ENCODE measurements around the gene PPM1K. TPM values are rescaled to one million over a fixed set of nuclear protein-coding genes. Genes with fewer than 3 reads are reported as not detected.

Gene PPM1K
- total and polyA plus RNA-seq, 2 donors: 7.1 to 56.4 TPM

GRCh38 chr4:88223516-88223915 is 60.8 kb downstream of the PPM1K start:
- Histone ChIP-seq H3K36me3 (ENCODE audit: insufficient read depth) (peaks cover 1% of the 10 kb centered on the region), H3K4me1 (ENCODE audit: insufficient read depth) (no peaks in the 10 kb centered on the region), H3K27ac (ENCODE audit: low read depth) (no peak overlapping the region), H3K4me3 (ENCODE audit: low read depth, low read length) (no peak overlapping the region)
- WGBS: 99% methylated on average over 1 of the region's 1 CpG
- DNase-seq (ENCODE audit: extremely low spot score): no peak

- WGBS: 3% methylated on average over 5 of the region's 5 CpGs
- Histone ChIP-seq H3K4me3 (ENCODE audit: low read depth, low read length) (no peak overlapping the region), H3K36me3 (ENCODE audit: insufficient read depth) (no peaks in the 10 kb centered on the region), H3K4me1 (ENCODE audit: insufficient read depth) (no peaks in the 10 kb centered on the region), H3K27ac (ENCODE audit: low read depth) (no peak overlapping the region)
- no peak for DNase-seq (ENCODE audit: extremely low spot score)
These were observed 65.3 kb downstream of the PPM1K start for GRCh38 chr4:88219099-88219498.

GRCh38 chr4:88217169-88217568 is 67.2 kb downstream of the PPM1K start:
- 92% methylated on average over 4 of the region's 4 CpGs for WGBS

GRCh38 chr4:88216395-88216794 is 68.0 kb downstream of the PPM1K start:
- H3K27ac ChIP-seq (ENCODE audit: low read depth): no peak overlapping the region
- no peak overlapping the region for H3K4me3 ChIP-seq (ENCODE audit: low read depth, low read length)
- H3K36me3 ChIP-seq (ENCODE audit: insufficient read depth): no peaks in the 10 kb centered on the region
- no peak for DNase-seq (ENCODE audit: extremely low spot score)
- no peaks in the 10 kb centered on the region for H3K4me1 ChIP-seq (ENCODE audit: insufficient read depth)
- WGBS: 80% methylated on average over 6 of the region's 6 CpGs

More at GRCh38 chr4:88217169-88217568, 67.2 kb downstream of the PPM1K start:
- no peak for DNase-seq (ENCODE audit: extremely low spot score)
- Histone ChIP-seq H3K4me1 (ENCODE audit: insufficient read depth) (no peaks in the 10 kb centered on the region), H3K27ac (ENCODE audit: low read depth) (no peak overlapping the region), H3K36me3 (ENCODE audit: insufficient read depth) (no peaks in the 10 kb centered on the region), H3K4me3 (ENCODE audit: low read depth, low read length) (no peak overlapping the region)

- no peak for DNase-seq (ENCODE audit: extremely low spot score)
- no peak overlapping the region for H3K4me3 ChIP-seq (ENCODE audit: low read depth, low read length)
- no peak overlapping the region for H3K27ac ChIP-seq (ENCODE audit: low read depth)
- no peaks in the 10 kb centered on the region for H3K36me3 ChIP-seq (ENCODE audit: insufficient read depth)
- H3K4me1 ChIP-seq (ENCODE audit: insufficient read depth): no peaks in the 10 kb centered on the region
- 75% methylated on average over 2 of the region's 2 CpGs for WGBS
These were observed 69.0 kb downstream of the PPM1K start for GRCh38 chr4:88215351-88215750.

GRCh38 chr4:88212253-88212561 is 72.2 kb downstream of the PPM1K start:
- H3K36me3 ChIP-seq (ENCODE audit: insufficient read depth): no peaks in the 10 kb centered on the region
- no peaks in the 10 kb centered on the region for H3K4me1 ChIP-seq (ENCODE audit: insufficient read depth)
- H3K27ac ChIP-seq (ENCODE audit: low read depth): no peak overlapping the region
- H3K4me3 ChIP-seq (ENCODE audit: low read depth, low read length): no peak overlapping the region
- no peak for DNase-seq (ENCODE audit: extremely low spot score)
- 59% methylated on average over 4 of the region's 4 CpGs for WGBS

- Histone ChIP-seq H3K27ac (ENCODE audit: low read depth) (no peak overlapping the region), H3K4me3 (ENCODE audit: low read depth, low read length) (no peak overlapping the region), H3K36me3 (ENCODE audit: insufficient read depth) (no peaks in the 10 kb centered on the region), H3K4me1 (ENCODE audit: insufficient read depth) (no peaks in the 10 kb centered on the region)
- WGBS: 64% methylated on average over 18 of the region's 18 CpGs
- DNase-seq (ENCODE audit: extremely low spot score): no peak
These were observed 72.7 kb downstream of the PPM1K start for GRCh38 chr4:88211473-88212252.

- 71% methylated on average over 4 of the region's 4 CpGs for WGBS
- Histone ChIP-seq H3K4me1 (ENCODE audit: insufficient read depth) (no peaks in the 10 kb centered on the region), H3K4me3 (ENCODE audit: low read depth, low read length) (no peak overlapping the region), H3K27ac (ENCODE audit: low read depth) (no peak overlapping the region), H3K36me3 (ENCODE audit: insufficient read depth) (no peaks in the 10 kb centered on the region)
- DNase-seq (ENCODE audit: extremely low spot score): no peak
These were observed 76.2 kb downstream of the PPM1K start for GRCh38 chr4:88208156-88208555.

Small RNA genes lying within 50 kb of the gene (small RNA-seq; reads per million reads assigned to genes)
- gene RF00019 (not detected), gene RNU6-1298P (not detected)

Other genes with a start within 250 kb of the PPM1K start
- gene ABCG2, start 125.9 kb downstream of the PPM1K start, total RNA-seq: 22.9 TPM
- 3.7 TPM for gene ABCG2, start 125.9 kb downstream of the PPM1K start, polyA plus RNA-seq
- 10.0 TPM for gene HERC6, start 94.3 kb upstream of the PPM1K start, total RNA-seq
- gene HERC6, start 94.3 kb upstream of the PPM1K start, polyA plus RNA-seq: 4.6 TPM
- 9.1 TPM for gene HERC5, start 172.6 kb upstream of the PPM1K start, total RNA-seq
- gene HERC5, start 172.6 kb upstream of the PPM1K start, polyA plus RNA-seq: 6.5 TPM
- gene PYURF, start 239.2 kb upstream of the PPM1K start, total RNA-seq: 74.6 TPM
- 137 TPM for gene PYURF, start 239.2 kb upstream of the PPM1K start, polyA plus RNA-seq